GM19035 (cell line): ENCODE results near the gene OSGEP.
"Not testable (repeated sequence)": the region's sequence is repeated elsewhere in the genome, so short reads cannot be mapped to it uniquely, and the experiment has no call there.

ENCODE experiments used
- ATAC-seq: cut with Tn5 transposase; IDR thresholded peaks from one replicate; pipeline ENCODE4 v1.9.1; 2021; ENCODE audit not compliant: unreplicated experiment

OSGEP gene

DNA sequence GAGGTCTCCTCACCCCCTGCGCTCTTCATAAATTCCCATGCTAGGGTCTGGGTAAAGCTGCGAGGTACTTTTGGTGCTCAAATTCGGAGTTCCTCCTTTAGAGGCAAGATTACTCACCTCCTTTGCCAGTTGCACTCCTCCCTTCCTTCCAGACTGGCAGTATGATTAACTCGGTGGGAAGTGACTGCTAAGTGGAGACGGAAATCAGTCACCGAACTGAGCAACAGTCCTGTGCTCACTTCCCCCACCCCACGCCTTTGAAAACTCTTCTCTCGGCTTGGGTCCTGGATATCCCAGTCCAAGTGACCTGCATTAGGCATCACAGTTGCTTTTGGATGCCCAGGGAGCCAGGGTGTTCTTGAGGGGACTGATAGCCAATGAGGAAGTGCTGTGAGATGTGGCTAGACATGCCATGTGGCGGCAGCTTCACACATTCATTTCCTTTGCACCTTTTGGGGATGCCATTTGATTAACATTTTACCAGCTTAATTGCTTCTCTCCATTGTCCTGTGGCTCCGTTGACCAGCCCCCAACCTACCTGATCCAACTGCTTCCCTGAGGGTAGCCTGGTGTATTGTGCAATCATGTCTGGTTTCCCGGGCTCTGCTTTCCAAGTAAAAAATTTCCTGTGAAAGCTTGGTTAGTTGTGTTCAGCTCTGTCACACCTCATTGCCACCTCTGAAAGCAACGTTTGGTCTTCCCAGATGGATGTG, 15.4 kb upstream of the OSGEP start:
- ATAC-seq = peak; percentile 22

DNA sequence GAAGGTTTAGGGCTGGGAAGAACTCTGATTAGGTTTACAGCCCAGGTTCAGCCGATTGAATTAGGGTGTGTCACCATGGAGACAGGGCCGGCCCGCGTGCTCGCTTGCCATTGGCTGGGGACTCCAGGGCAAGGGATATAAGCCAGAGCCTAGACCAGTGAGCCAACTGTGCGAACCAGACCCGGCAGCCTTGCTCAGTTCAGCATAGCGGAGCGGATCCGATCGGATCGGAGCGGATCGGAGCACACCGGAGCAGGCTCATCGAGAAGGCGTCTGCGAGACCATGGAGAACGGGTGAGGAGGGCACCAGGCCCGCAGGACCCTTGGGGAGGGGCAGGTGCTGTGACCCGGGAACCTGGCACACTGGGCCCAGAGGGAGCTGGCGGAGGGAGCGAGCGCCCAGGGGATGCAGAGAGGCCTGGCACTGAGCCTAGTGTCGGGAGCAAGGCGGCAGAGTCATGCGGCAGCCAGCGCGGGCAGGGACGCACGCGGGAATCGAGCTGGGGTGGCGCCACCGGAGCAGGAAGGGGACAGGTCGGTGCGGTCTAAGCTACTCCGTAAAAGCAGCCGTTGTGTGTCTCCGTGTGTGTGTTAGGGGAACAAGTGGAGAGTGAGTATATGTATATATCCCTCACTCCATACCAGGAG, 14.8 kb upstream of the OSGEP start, which contains the start of gene PNP:
TSS of gene PNP (plus strand) at position 165 of the 648 bp plus-strand sequence. CDS start at position 284, 119 bp downstream.
- ATAC-seq = peak; percentile 95

DNA sequence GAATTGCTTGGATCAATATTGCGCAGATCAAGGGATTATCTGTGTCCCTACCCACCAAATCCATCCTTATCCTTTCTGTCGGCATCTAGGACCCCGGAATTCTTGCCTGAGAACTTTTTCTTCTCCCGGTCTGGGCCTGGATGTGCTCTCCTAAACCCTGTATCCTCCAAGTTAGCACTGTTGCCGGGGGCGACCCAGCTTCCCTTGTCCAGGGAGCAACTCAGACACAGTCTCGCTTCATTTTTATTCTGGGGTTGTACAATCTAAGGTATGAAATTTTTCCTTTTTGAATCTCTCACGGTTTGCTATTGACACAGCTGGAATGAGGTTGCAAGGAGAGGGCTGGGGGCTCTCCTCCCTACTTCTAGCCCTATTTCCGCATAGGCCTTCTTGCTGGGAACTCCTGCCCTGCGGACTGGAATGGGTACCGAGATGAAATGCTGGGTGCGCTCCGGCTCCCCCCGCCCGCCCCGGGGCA, 14.2 kb upstream of the OSGEP start:
- peak; percentile 3 for ATAC-seq

DNA sequence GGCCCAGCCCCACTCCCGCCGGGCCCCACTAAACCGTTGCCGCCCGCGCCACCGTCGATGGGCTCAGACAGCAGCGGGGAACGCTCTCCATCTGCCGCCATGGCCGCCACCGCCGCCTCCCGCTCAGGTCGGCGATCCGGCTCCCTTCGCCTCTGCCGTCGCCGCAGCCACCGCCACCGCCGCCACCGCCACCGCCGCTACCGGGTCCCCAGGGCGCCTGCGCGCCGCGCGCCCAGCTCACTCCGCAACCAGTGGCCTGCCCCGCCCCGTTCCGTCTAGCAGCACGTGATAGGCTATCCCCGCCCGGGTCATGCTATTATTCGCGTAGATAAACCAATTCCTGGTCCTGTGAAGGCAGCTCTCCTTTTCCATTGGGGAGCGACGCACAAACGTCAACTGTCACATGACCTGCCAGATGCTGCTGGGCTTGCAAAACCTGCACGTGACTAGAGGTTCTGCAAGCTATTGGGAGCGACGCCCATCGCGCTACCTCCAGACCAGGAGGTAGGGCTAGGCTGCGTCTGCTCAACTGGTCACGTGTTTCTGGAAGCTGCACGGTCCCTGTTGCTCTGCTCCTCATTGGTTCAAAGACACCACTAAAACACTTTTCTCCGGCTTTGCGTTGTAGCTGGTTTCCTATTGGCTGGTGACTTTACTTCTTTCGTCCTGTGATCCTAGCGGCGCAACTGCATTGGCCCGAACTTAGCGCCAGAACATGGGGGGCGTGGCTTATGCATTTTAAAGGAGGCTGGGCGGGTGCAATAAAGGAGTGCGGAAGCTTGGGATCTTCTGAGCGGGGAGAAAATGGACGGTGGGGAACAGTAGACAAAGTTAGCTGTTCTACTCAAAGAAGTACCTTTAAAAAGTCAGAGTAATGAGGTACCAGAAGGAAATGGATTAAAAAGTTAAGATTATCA, 6.9 kb upstream of the OSGEP start, which contains the start of gene PIP4P1:
TSS of gene PIP4P1 (minus strand) at position 210 of the 917 bp plus-strand sequence. CDS start at position 101, 109 bp downstream.
- peak; percentile 93 for ATAC-seq

DNA sequence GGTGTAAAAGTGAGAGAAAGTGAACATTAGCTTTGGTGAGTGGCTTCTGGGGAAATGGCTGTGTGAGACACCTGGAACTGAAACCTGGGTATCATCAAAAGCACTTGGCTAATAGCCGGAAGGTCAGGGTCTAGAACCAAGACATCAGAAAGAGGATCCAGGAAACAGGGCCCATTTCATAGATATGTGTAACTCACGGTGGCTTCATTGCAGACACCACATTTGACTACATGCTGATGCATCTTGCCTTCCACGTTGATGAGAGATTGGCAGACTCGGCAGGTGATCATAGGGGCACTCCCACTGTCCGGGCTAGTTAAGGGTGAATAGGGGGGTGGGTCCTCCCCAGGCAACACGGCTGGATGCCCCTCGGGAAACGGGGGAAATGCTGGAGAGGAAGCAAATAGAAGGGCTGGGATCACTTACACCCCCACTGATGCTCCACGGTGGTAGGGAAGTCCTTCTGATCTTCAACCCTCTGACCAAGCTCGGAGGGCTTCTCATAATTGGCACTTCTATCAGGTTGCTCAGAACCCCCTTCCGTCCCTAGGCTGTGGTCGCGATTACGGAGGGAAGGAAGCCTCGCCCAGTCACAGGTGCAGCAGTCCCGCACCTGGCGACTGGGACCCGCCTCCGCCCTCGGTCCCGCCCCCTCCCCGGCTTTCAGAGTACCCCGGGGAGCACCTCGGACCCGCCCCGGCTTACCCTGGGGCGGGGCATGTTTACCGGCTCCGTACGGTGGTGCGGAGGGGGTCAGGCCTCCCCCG, 6.0 kb upstream of the OSGEP start:
- ATAC-seq = peak; percentile 10

DNA sequence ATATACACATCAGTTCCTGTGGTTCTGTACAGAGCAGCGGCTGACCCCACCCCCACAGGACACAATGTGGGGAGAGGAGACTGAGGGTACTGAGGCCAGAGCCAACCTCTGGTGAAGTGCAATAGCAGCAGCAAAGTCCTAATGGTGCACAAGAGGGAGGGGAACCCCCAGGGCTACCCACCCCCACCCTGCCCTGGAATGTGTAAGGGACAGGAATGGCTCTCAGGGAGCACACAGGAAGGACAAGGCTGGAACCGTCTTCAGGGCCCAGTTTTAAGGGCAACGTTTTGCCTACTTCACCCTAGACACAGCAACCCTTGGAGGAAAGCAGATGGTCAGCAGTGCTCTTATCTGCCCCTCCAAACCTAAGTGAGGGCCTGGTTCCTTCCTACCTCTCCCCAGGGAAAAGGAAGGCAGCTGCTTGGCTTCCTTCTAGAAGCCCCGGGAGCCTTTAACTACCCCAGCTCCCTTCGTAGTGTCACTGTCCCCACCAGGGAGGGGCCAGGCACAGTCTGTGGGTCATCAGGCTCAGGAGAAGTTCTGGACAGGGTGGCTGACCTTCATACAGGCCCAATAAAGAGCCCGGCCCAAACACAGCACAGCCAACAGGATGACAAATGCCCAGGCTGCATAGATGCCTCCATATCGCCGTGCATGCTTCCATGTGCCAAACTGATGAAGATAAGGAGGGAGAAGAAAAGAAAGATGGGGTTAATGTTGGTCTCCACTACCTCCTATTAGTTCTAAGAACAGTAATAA, 3.6 kb upstream of the OSGEP start:
- ATAC-seq = no peak

DNA sequence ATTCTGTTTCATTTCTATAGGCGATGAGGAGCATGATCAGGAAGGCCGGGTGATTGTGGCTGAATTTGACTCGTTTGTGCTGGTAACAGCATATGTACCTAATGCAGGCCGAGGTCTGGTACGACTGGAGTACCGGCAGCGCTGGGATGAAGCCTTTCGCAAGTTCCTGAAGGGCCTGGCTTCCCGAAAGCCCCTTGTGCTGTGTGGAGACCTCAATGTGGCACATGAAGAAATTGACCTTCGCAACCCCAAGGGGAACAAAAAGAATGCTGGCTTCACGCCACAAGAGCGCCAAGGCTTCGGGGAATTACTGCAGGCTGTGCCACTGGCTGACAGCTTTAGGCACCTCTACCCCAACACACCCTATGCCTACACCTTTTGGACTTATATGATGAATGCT, 2.4 kb upstream of the OSGEP start:
- no peak for ATAC-seq

DNA sequence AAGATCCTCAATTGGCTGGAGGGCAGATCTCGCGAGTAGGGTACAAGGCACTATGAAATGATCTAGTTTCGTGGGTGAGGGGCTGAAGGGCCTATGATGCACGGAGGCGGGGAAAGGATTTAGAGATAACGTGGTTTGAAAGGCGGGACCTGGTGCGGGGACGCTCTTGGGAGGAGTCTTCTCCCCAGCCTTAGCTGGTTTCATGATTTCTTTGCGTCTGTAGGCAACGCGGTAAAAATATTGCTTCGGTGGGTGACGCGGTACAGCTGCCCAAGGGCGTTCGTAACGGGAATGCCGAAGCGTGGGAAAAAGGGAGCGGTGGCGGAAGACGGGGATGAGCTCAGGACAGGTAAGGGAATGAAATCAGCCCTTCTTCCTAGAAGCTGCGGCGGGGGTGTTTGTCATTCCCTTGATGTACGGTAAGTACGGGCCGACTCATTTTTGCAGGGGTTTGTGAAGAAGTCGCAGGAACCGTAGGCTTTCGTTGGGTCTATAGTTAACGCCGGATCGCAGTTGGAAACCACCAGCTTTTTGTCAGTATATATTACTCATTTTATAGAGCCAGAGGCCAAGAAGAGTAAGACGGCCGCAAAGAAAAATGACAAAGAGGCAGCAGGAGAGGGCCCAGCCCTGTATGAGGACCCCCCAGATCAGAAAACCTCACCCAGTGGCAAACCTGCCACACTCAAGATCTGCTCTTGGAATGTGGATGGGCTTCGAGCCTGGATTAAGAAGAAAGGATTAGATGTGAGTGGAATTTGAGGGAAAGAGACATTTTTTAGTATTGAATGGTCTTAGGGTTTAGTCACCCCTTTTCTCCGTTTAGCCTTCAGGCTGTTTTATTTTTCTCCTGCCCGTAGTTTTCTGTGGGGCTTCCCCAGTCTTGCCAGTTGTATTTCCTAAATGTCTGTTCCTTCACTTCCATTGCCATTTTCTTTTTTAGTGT, 1.0 kb upstream of the OSGEP start:
- peak; percentile 52 for ATAC-seq

DNA sequence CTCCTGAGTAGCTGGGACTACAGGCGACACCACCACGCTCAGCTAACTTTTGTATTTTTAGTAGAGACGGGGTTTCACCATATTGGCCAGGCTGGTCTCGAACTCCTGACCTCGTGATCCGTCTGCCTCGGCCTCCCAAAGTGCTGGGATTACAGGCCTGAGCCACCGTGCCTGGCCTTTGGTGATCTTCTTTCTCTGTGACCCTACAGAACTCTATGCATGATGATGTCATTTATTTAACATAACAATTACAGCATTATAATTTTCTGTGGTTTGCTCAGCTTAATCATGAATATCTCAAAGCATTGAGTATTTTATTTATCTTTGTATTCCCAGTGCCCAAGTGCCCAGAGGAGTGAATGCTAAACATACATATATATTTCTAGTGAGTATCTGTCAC, 1.8 kb downstream of the OSGEP start:
- not testable (repeated sequence) for ATAC-seq

DNA sequence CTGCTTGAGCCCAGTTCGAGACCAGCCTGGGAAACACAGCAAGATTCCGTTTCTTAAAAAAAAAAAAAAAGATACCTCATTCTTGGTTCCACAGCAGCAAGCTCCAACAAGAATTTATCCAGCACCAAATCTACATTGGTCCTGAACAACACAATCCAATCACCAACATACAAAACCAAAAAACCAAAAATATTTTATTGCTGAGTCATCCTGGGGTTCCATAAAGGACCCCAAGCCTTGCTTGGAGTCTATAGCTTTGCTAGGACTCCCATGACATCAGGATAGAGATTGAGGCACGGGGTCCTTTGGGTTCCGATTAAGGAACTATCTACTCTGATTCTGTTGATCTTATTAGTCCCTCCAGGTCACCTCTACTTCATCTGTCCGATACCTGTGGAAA, 7.7 kb downstream of the OSGEP start:
- ATAC-seq = no peak

DNA sequence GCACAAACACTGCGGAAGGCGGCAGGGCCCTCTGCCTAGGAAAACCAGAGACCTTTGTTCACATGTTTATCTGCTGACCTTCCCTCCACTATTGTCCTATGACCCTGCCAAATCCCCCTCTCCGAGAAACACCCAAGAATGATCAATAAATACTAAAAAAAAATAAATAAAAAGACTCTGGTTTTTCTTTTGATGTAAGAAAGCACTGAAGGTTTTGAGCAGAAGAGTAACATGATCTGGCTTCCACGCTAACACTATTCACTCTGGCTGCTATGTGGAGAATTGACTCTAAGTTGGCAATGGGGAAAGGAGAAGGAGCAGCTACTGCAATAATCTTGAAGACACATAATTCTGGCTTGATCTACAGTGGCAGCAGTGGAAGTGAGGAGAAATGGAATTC, 11.0 kb downstream of the OSGEP start:
- not testable (repeated sequence) for ATAC-seq

DNA sequence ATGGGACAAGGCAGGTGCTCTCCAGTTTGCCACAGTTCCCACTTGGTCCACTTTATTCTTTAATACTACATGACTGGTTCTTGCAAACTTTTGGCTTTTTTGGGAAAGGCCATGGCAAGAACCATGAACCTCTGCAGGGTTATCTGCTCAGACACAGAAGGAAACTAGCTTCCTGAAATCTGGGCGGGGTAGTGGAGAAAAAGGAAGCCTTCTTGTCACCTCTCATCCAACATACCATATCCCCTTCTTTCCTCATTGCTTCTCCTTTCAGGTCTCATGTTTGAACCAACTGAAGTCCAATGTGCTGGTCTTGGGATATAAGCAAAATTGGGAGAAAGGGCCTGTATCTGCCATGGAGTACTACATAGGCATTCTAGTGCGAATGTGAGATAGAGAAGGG, 13.2 kb downstream of the OSGEP start:
- no peak for ATAC-seq

DNA sequence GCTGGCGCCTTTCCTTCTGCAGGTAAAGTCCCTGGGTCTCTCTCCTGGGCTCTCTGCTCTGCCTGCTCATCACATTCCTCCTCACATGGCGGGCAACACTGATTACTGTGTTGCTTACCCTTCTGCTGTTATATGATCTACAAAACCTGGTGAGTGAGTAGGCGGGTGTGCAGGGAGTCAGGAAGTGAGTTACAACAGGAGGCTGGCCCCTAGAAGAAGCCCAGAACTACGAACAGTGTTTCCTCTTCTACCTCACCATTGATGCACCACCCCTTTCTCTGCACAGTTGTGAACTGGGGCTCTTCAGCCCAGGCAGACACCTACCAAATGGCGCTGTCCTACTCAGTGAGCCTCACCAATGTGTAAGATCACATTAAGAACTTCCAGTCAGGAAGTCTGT, 13.7 kb downstream of the OSGEP start:
- no peak for ATAC-seq

DNA sequence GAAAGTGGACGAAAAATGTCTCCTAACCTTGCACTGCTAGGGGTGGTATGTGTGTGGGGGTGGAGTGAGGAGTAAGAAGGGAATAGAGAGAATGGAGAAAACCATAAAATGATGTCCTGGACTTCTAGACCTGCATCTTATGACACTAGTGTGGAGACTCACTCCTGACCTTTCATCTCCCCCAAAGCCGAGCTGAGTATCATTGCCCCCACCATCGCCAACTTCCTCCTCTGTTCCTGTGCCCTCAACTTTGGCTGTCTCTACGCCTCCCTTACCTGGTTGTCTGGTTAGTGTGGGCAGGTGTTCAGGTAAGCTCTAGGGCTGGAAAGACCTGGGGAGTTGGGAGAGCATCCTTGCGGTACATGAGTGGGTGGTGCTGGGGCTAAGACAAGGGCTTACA, 14.1 kb downstream of the OSGEP start:
- ATAC-seq = no peak

DNA sequence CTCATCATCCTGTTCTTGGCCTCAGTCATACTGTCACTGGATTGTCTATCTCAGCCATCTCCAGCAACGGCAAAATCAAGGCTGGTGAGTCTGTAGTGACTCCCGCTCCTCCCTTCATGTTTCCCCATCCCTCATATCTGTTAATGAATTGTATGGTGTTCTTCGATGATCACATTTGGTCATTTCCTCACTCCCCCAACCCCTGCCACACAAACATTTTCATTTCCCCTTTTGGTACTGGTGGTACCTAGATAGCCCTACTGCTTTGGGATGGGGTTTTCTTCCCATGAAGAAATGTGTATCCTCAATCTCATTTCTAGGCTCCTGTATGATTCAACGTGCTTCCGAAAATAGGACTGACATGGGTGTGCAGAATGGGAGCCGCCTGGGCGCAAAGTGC, 15.9 kb downstream of the OSGEP start:
- no peak for ATAC-seq

DNA sequence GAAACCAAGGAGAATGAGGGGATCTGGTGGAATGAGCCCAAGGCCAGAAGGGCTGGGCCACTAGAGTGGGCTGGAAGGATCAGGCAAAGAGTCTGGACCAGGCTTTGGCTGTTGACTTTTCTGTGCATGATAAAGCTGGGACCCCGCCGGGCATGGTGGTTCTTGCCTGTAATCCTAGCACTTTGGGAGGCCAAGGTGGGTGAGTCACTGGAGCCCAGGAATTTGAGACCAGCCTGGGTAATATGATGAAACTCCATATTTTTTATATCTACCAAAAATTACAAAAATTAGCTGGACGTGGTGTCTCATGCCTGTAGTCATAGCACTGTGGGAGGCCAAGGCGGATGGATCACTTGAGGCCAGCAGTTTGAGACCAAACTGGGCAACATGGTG, 18.3 kb downstream of the OSGEP start:
- no peak for ATAC-seq

DNA sequence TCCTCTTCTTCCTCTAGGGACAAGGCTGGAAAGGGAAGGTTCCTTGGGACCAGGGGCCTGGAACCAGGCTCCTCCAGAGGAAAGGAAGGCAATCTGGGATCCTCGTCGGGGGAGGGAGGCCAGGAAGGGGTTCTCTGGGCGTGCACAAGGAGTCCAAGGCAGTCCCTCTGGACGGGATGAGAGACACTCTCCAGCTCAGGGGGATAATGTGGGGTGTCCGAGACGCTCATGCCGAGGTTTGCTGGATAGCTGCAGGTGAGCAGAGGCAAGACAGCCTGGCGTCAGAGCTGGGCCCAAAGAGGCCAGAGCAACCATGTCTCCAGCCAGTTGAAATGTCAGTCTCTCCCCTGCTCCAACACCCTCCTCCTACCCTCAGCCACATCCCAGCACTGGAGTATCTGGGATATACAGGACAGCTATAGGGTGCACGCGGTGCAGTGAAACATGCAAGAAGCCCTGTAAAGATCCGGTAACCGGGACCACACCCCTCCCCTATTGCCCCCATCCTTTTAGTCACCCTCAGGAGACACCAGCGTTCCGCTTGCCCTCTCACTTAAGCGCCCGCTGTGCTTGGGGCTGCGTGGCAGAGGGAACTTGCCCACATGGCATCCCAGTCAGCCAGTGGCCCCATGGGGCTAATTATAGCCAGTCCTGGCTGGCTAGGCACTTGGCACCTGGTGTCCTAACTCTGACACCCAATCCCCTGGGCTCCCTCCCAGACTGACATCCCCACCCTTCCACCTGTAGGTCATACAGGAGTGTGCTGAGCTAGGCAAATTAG, 18.8 kb downstream of the OSGEP start, which contains the start of gene KLHL33:
TSS of gene KLHL33 (minus strand) at position 585 of the 781 bp plus-strand sequence. CDS start at position 230, 355 bp downstream.
- no peak for ATAC-seq
